ENCODE measurements around the gene UPK3B. TPM values are rescaled to one million over a fixed set of nuclear protein-coding genes. Genes with fewer than 3 reads are reported as not detected.
"Not testable (repeated sequence)": the region's sequence is repeated elsewhere in the genome, so short reads cannot be mapped to it uniquely, and the experiment has no call there.

Gene UPK3B
- total RNA-seq (2011; cell fraction: chromatin; rRNA removed; ENCODE audit: low replicate concordance): 2.2 TPM in 1 of 2 replicates, not detected in the other
- 1.7 and 1.8 TPM in 2 replicates for total RNA-seq (2011; cell fraction: nucleolus; rRNA removed)
- total RNA-seq (2011; cell fraction: nucleoplasm; rRNA removed): not detected in 2 replicates
- total RNA-seq (2014; rRNA removed): not detected in 2 replicates
- not detected in 2 replicates for total RNA-seq (2014; rRNA removed; fragmentation: Illumina TruSeq; extraction: Trizol)
- not detected in 2 replicates for total RNA-seq (2015; rRNA removed; fragmentation: Illumina TruSeq; extraction: Trizol)
- total RNA-seq (2021): 0.38 TPM in 1 of 2 replicates, not detected in the other
- not detected in 2 replicates for polyA plus RNA-seq (2011; rRNA removed)
- not detected in 2 replicates for polyA plus RNA-seq (2011; cell fraction: cytosol; rRNA removed)
- not detected in 2 replicates for polyA plus RNA-seq (2011; cell fraction: nucleus; rRNA removed)
- polyA plus RNA-seq (2012): not detected in 2 replicates
- polyA plus RNA-seq (2014; fragmentation: Illumina TruSeq; extraction: Trizol): not detected in 2 replicates
- not detected for polyA plus RNA-seq (2014; fragmentation: Nextera tagmentation; extraction: Ambion mirVana)
- not detected in 2 replicates for polyA plus RNA-seq (2014; rRNA removed)
- polyA minus RNA-seq (2011; rRNA and poly(A)+ RNA removed): not detected in 2 replicates
- not detected in 2 replicates for polyA minus RNA-seq (2011; cell fraction: cytosol; rRNA and poly(A)+ RNA removed)
- not detected in 2 replicates for polyA minus RNA-seq (2011; cell fraction: nucleus; rRNA and poly(A)+ RNA removed)
- percentile 19 among the genes with signal in this experiment for Bru-seq, nascent RNA
- BruChase-seq, experiment 1, labeled RNA remaining after a 2-hour chase: percentile 20 among the genes with signal in this experiment
- BruChase-seq, experiment 2, labeled RNA remaining after a 6-hour chase: percentile 21 among the genes with signal in this experiment
- long read RNA-seq, experiment 1: 0 reads
- long read RNA-seq, experiment 2: 0 reads
- long read RNA-seq, experiment 3: 0 reads

DNA sequence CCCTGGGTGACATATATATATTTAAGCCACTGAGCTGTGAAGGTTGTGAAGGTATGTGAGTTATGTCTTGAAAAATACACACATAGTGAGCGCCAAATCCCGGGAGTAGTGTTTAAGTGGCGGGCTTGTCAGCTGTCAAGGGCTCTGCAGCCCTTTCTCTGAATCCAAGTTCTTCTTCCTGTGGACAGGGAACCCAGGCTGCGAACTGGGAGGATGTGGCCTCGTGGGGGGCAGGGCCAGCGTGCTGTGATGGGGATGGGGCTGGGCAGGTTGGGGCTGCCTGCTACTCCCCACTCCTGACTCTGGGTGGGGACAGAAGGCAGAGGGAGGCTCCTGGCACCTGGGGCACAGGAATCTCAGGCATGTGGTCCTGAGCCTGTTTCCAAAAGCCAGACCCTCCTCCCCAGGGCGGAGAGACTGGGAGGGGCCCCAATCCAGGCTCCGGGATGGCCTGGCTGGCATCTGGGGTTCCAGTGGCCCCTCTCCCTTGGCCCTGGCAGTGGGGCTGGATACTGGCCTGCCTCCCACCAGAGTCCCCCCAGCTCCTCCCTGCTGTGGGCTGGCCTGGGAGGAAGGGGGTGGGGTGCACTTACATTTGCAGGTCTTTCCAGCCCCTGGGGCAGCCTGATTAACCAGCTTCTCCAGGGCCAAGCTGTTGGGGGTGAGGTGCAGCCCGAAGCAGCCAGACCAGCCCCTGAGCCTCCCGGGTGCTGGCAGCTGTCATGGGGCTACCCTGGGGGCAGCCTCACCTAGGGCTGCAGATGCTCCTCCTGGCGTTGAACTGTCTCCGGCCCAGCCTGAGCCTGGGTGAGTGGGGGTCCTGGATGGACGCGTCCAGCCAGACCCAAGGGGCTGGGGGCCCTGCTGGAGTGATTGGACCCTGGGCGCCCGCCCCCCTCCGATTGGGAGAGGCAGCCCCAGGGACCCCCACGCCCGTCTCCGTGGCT lies at the start of gene UPK3B:
TSS of gene UPK3B (plus strand) at position 622 of the 947 bp plus-strand sequence. CDS start at position 723, 101 bp downstream.
- 0 out of 2 replicates have a peak, but pooled peaks have one; percentile 4 for TF ChIP-seq POLR2G (IDR thresholded peaks at IDR 0.05; ENCODE audit: low read depth, low read length)
- no peak for TF ChIP-seq ZNF583 (CRISPR knock-in tag; IDR thresholded peaks at IDR 0.05)
- peaks cover 0 to 34% of the 10 kb centered on the region in 2 experiments; a peak in 2 of 5 replicates for H3K4me1 ChIP-seq (replicated peaks in 1 of 2; ENCODE audit: control insufficient read depth in 2 of 2, insufficient read depth in 2 of 2, low read length in 2 of 2)
- no peaks in the 10 kb centered on the region for H4K20me1 ChIP-seq (replicated peaks; ENCODE audit: control insufficient read depth, insufficient read depth, low read length)
- ChIA-PET POLR2A (interaction anchor here (1.0 kb wide), 1 partner anchor 496 kb away, joined by 3 read pairs; no protein-coding TSS in a partner anchor), CTCF (ENCODE audit: low intra/inter-chr PET ratio) (no interaction called here)
- no peaks in the 10 kb centered on the region for H3K27me3 ChIP-seq (ENCODE audit: control insufficient read depth in 2 of 2, insufficient read depth in 2 of 2, low read length in 2 of 2)
- peak; percentile 7 for ATAC-seq
- in situ Hi-C loops (cut with MboI) (loop anchor here (10.0 kb wide), 2 partner anchors 75 to 95 kb away; no protein-coding TSS in a partner anchor), intact Hi-C loops (cut with micrococcal nuclease) (loop anchor here (10.0 kb wide), 1 partner anchor 485 kb away; no protein-coding TSS in a partner anchor)
- H3K36me3 ChIP-seq (ENCODE audit: control insufficient read depth, insufficient read depth, low read length): peaks cover 5% of the 10 kb centered on the region; the same call in 1 of the 3 replicates
- no peak within 1 kb of the TSS for H3K4me3 ChIP-seq
- WGBS (ENCODE audit: insufficient coverage, low coverage, missing lambda C conversion rate): 38% methylated on average over 14 of the region's 20 CpGs
- no TSS peak for BruUV-seq (replicated peaks)
- H3K9ac ChIP-seq (ENCODE audit: insufficient read depth in 1 of 2, low read depth in 2 of 2, low read length in 2 of 2): peak within 1 kb of the TSS in 1 of 2 experiments; percentile 83; a peak in 2 of 4 replicates
- H3K4me2 ChIP-seq (ENCODE audit: insufficient read depth, low read length): no peak within 1 kb of the TSS
- H2AFZ ChIP-seq (ENCODE audit: low read depth, low read length): 0 out of 2 replicates have a peak within 1 kb of the TSS, but pooled peaks have one; percentile 35
- no peak for FAIRE-seq
- H3K9me1 ChIP-seq (ENCODE audit: control insufficient read depth, insufficient read depth, low read length): no peaks in the 10 kb centered on the region
- no peak within 1 kb of the TSS for H3K27ac ChIP-seq (ENCODE audit: extremely low read depth, low read depth, low read length)
- DNase-seq (ENCODE audit: extremely low read depth in 1 of 4, low spot score in 3 of 4): peak in 1 of 4 experiments; percentile 27
- H3K79me2 ChIP-seq (ENCODE audit: control insufficient read depth, insufficient read depth, low read length): no peaks in the 10 kb centered on the region
- no peaks in the 10 kb centered on the region for H3K9me3 ChIP-seq (replicated peaks; ENCODE audit: control insufficient read depth, insufficient read depth, low read depth, low read length)

- BruUV-seq (replicated peaks); H3K4me1 ChIP-seq (replicated peaks in 1 of 2; ENCODE audit: control insufficient read depth in 2 of 2, insufficient read depth in 2 of 2, low read length in 2 of 2); DNase-seq (ENCODE audit: extremely low read depth in 1 of 4, low spot score in 3 of 4); intact Hi-C loops (cut with micrococcal nuclease); FAIRE-seq; H3K9me3 ChIP-seq (replicated peaks; ENCODE audit: control insufficient read depth, insufficient read depth, low read depth, low read length); H3K27ac ChIP-seq (ENCODE audit: extremely low read depth, low read depth, low read length); H3K36me3 ChIP-seq (ENCODE audit: control insufficient read depth, insufficient read depth, low read length); CTCF ChIA-PET (ENCODE audit: low intra/inter-chr PET ratio); H3K9me1 ChIP-seq (ENCODE audit: control insufficient read depth, insufficient read depth, low read length); H4K20me1 ChIP-seq (replicated peaks; ENCODE audit: control insufficient read depth, insufficient read depth, low read length); ATAC-seq; in situ Hi-C loops (cut with MboI); H3K9ac ChIP-seq (ENCODE audit: insufficient read depth in 1 of 2, low read depth in 2 of 2, low read length in 2 of 2); H3K27me3 ChIP-seq (ENCODE audit: control insufficient read depth in 2 of 2, insufficient read depth in 2 of 2, low read length in 2 of 2); H3K79me2 ChIP-seq (ENCODE audit: control insufficient read depth, insufficient read depth, low read length); H2AFZ ChIP-seq (ENCODE audit: low read depth, low read length); H3K4me2 ChIP-seq (ENCODE audit: insufficient read depth, low read length); H3K4me3 ChIP-seq: not testable (repeated sequence)
- POLR2A ChIA-PET: interaction anchor here (0.7 kb wide), 1 partner anchor 37 kb away, joined by 4 read pairs; no protein-coding TSS in a partner anchor
- WGBS (ENCODE audit: insufficient coverage, low coverage, missing lambda C conversion rate): 28% methylated on average over 9 of the region's 20 CpGs
Measured at GRCh38 chr7:76460767-76461166, 49.6 kb upstream of the UPK3B start.

Measured in K562 (cell line).